Measurements from ENCODE around the gene GAK. TPM values are rescaled to one million over a fixed set of nuclear protein-coding genes. Genes with fewer than 3 reads are reported as not detected.

Gene GAK
- total and polyA plus RNA-seq, 2 of the 13 experiments (the other 11 are each of a cell fraction or from before 2014, with no cell fraction given), result 17.5 to 44.3 TPM

DNA sequence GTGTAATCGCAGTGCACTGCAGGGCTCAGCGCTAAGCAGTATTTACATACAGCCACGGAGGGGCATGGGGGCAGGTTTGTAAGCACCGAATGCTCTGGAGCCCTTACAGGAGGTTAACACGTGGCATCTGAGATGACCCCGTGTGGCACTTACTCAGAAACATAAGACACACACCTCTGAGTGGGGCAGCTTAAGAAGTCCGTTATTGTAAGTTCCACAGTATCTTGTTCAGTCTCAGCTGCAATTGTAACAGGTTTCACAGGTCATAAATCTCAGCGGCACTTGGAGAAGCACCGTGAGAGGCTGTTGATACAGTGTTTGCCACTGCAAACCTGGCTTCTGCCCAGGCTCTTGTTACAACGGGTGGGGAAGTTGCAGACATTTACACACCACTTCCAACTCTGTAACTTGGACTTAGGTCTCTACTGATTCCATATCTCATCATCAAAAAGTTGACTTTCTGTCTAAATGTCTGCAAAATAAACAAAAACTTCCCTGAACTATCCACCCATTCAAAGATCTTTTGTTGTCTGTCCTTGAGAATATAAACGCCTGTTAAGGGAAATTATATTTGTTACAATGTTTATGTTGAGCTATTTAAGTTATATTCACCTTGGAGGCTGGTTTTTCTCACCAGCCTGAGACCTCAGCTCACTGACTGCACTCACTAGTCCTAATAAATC lies 116.5 kb downstream of the GAK start (continued):
- TF ChIP-seq, protein P1, sequence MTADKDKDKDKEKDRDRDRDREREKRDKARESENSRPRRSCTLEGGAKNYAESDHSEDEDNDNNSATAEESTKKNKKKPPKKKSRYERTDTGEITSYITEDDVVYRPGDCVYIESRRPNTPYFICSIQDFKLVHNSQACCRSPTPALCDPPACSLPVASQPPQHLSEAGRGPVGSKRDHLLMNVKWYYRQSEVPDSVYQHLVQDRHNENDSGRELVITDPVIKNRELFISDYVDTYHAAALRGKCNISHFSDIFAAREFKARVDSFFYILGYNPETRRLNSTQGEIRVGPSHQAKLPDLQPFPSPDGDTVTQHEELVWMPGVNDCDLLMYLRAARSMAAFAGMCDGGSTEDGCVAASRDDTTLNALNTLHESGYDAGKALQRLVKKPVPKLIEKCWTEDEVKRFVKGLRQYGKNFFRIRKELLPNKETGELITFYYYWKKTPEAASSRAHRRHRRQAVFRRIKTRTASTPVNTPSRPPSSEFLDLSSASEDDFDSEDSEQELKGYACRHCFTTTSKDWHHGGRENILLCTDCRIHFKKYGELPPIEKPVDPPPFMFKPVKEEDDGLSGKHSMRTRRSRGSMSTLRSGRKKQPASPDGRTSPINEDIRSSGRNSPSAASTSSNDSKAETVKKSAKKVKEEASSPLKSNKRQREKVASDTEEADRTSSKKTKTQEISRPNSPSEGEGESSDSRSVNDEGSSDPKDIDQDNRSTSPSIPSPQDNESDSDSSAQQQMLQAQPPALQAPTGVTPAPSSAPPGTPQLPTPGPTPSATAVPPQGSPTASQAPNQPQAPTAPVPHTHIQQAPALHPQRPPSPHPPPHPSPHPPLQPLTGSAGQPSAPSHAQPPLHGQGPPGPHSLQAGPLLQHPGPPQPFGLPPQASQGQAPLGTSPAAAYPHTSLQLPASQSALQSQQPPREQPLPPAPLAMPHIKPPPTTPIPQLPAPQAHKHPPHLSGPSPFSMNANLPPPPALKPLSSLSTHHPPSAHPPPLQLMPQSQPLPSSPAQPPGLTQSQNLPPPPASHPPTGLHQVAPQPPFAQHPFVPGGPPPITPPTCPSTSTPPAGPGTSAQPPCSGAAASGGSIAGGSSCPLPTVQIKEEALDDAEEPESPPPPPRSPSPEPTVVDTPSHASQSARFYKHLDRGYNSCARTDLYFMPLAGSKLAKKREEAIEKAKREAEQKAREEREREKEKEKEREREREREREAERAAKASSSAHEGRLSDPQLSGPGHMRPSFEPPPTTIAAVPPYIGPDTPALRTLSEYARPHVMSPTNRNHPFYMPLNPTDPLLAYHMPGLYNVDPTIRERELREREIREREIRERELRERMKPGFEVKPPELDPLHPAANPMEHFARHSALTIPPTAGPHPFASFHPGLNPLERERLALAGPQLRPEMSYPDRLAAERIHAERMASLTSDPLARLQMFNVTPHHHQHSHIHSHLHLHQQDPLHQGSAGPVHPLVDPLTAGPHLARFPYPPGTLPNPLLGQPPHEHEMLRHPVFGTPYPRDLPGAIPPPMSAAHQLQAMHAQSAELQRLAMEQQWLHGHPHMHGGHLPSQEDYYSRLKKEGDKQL (CRISPR knock-in tag; IDR thresholded peaks at IDR 0.05; ENCODE audit: low read depth), result peak; percentile 78
- TF ChIP-seq, protein P2, sequence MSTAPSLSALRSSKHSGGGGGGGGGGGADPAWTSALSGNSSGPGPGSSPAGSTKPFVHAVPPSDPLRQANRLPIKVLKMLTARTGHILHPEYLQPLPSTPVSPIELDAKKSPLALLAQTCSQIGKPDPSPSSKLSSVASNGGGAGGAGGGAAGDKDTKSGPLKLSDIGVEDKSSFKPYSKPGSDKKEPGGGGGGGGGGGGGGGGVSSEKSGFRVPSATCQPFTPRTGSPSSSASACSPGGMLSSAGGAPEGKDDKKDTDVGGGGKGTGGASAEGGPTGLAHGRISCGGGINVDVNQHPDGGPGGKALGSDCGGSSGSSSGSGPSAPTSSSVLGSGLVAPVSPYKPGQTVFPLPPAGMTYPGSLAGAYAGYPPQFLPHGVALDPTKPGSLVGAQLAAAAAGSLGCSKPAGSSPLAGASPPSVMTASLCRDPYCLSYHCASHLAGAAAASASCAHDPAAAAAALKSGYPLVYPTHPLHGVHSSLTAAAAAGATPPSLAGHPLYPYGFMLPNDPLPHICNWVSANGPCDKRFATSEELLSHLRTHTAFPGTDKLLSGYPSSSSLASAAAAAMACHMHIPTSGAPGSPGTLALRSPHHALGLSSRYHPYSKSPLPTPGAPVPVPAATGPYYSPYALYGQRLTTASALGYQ (CRISPR knock-in tag; IDR thresholded peaks at IDR 0.05), result peak; percentile 85
- TF ChIP-seq SMARCC2 (IDR thresholded peaks at IDR 0.05) (no peak), SAP130 (CRISPR knock-in tag; IDR thresholded peaks at IDR 0.05; ENCODE audit: low read depth) (peak; percentile 82), ZFP82 (CRISPR knock-in tag; IDR thresholded peaks at IDR 0.05; ENCODE audit: borderline replicate concordance) (no peak), ZNF839 (CRISPR knock-in tag; IDR thresholded peaks at IDR 0.05; ENCODE audit: borderline replicate concordance) (no peak), MEF2D (CRISPR knock-in tag; IDR thresholded peaks at IDR 0.05) (0 out of 2 replicates have a peak, but pooled peaks have one; percentile 40), KMT2A (CRISPR knock-in tag; IDR thresholded peaks at IDR 0.05) (0 out of 2 replicates have a peak, but pooled peaks have one; percentile 27), SNAI1 (CRISPR knock-in tag; IDR thresholded peaks at IDR 0.05; ENCODE audit: borderline replicate concordance) (no peak), ZNF629 (CRISPR knock-in tag; conservative IDR thresholded peaks at IDR 0.05) (no peak), ATF7 (IDR thresholded peaks at IDR 0.05) (no peak), ATF7 (CRISPR knock-in tag; IDR thresholded peaks at IDR 0.05) (no peak), FOXJ3 (CRISPR knock-in tag; IDR thresholded peaks at IDR 0.05; ENCODE audit: borderline replicate concordance) (peak; percentile 89), U2AF2 (IDR thresholded peaks at IDR 0.05; ENCODE audit: low read depth, low read length) (no peak), NFIC (IDR thresholded peaks at IDR 0.05; ENCODE audit: low read length) (peak; percentile 38; the same call in 1 of the 2 replicates), CHD2 (IDR thresholded peaks at IDR 0.05; ENCODE audit: low read depth, low read length) (no peak), PTBP1 (IDR thresholded peaks at IDR 0.05; ENCODE audit: low read depth, low read length, poor library complexity, severe bottlenecking) (no peak)
- TF ChIP-seq, protein P3, sequence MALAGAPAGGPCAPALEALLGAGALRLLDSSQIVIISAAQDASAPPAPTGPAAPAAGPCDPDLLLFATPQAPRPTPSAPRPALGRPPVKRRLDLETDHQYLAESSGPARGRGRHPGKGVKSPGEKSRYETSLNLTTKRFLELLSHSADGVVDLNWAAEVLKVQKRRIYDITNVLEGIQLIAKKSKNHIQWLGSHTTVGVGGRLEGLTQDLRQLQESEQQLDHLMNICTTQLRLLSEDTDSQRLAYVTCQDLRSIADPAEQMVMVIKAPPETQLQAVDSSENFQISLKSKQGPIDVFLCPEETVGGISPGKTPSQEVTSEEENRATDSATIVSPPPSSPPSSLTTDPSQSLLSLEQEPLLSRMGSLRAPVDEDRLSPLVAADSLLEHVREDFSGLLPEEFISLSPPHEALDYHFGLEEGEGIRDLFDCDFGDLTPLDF (CRISPR knock-in tag; IDR thresholded peaks at IDR 0.05), result no peak
- TF ChIP-seq, protein P4, sequence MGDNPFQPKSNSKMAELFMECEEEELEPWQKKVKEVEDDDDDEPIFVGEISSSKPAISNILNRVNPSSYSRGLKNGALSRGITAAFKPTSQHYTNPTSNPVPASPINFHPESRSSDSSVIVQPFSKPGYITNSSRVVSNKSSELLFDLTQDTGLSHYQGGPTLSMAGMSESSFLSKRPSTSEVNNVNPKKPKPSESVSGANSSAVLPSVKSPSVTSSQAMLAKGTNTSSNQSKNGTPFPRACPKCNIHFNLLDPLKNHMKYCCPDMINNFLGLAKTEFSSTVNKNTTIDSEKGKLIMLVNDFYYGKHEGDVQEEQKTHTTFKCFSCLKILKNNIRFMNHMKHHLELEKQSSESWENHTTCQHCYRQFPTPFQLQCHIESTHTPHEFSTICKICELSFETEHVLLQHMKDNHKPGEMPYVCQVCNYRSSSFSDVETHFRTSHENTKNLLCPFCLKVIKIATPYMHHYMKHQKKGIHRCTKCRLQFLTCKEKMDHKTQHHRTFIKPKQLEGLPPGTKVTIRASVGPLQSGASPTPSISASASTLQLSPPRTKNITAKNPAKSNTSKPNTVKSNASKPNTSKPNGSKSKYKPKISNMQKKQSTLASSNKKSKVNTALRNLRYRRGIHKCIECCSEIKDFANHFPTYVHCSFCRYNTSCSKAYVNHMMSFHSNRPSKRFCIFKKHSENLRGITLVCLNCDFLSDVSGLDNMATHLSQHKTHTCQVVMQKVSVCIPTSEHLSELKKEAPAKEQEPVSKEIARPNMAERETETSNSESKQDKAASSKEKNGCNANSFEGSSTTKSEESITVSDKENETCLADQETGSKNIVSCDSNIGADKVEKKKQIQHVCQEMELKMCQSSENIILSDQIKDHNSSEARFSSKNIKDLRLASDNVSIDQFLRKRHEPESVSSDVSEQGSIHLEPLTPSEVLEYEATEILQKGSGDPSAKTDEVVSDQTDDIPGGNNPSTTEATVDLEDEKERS (CRISPR knock-in tag; IDR thresholded peaks at IDR 0.05), result no peak
